ENCODE data around the gene VGLL4. TPM values are rescaled to one million over a fixed set of nuclear protein-coding genes. Genes with fewer than 3 reads are reported as not detected.
A peak's percentile ranks its signal among the peaks of the same experiment; 100 is the strongest.
"Not testable (repeated sequence)": the region's sequence is repeated elsewhere in the genome, so short reads cannot be mapped to it uniquely, and the experiment has no call there.

VGLL4 gene
- total RNA-seq, 1 donor from 2014 or later: 120 TPM

GRCh38 chr3:11689749-11690148 is 46.0 kb upstream of the VGLL4 start:
- Mint-ChIP-seq H3K4me3 (ENCODE audit: unreplicated experiment) (no peak overlapping the region), H3K36me3 (ENCODE audit: low read depth, unreplicated experiment) (no peaks in the 10 kb centered on the region), H3K9me3 (ENCODE audit: unreplicated experiment) (no peaks in the 10 kb centered on the region), H3K27me3 (ENCODE audit: unreplicated experiment) (peaks cover 2% of the 10 kb centered on the region), H3K4me1 (ENCODE audit: unreplicated experiment) (peaks cover 8% of the 10 kb centered on the region), H3K27ac (ENCODE audit: unreplicated experiment) (peak overlapping the region; percentile 19)
- DNase-seq (ENCODE audit: low spot score): no peak
- no peak for TF ChIP-seq CTCF (IDR thresholded peaks at IDR 0.05; ENCODE audit: unreplicated experiment)

- H3K9me3 Mint-ChIP-seq (ENCODE audit: unreplicated experiment); DNase-seq (ENCODE audit: low spot score); H3K27me3 Mint-ChIP-seq (ENCODE audit: unreplicated experiment); H3K36me3 Mint-ChIP-seq (ENCODE audit: low read depth, unreplicated experiment); H3K4me3 Mint-ChIP-seq (ENCODE audit: unreplicated experiment); H3K4me1 Mint-ChIP-seq (ENCODE audit: unreplicated experiment); H3K27ac Mint-ChIP-seq (ENCODE audit: unreplicated experiment): not testable (repeated sequence)
These were observed 41.3 kb upstream of the VGLL4 start for GRCh38 chr3:11684980-11685379.

GRCh38 chr3:11680509-11680908 is 36.8 kb upstream of the VGLL4 start:
- TF ChIP-seq CTCF (IDR thresholded peaks at IDR 0.05; ENCODE audit: unreplicated experiment): no peak
- no peak for DNase-seq (ENCODE audit: low spot score)
- Mint-ChIP-seq H3K36me3 (ENCODE audit: low read depth, unreplicated experiment) (peaks cover 4% of the 10 kb centered on the region), H3K9me3 (ENCODE audit: unreplicated experiment) (no peaks in the 10 kb centered on the region), H3K4me1 (ENCODE audit: unreplicated experiment) (no peaks in the 10 kb centered on the region), H3K4me3 (ENCODE audit: unreplicated experiment) (no peak overlapping the region), H3K27ac (ENCODE audit: unreplicated experiment) (no peak overlapping the region), H3K27me3 (ENCODE audit: unreplicated experiment) (no peaks in the 10 kb centered on the region)

- no peak overlapping the region for H3K27ac Mint-ChIP-seq (ENCODE audit: unreplicated experiment)
- TF ChIP-seq CTCF (IDR thresholded peaks at IDR 0.05; ENCODE audit: unreplicated experiment): no peak
These were observed 36.2 kb upstream of the VGLL4 start for GRCh38 chr3:11679964-11680363.

GRCh38 chr3:11672363-11672762 is 28.6 kb upstream of the VGLL4 start:
- TF ChIP-seq CTCF (IDR thresholded peaks at IDR 0.05; ENCODE audit: unreplicated experiment): no peak
- H3K36me3 Mint-ChIP-seq (ENCODE audit: low read depth, unreplicated experiment): no peaks in the 10 kb centered on the region
- no peak for DNase-seq (ENCODE audit: low spot score)
- H3K27me3 Mint-ChIP-seq (ENCODE audit: unreplicated experiment): peaks cover 2% of the 10 kb centered on the region
- no peak overlapping the region for H3K27ac Mint-ChIP-seq (ENCODE audit: unreplicated experiment)
- no peak overlapping the region for H3K4me3 Mint-ChIP-seq (ENCODE audit: unreplicated experiment)
- no peaks in the 10 kb centered on the region for H3K4me1 Mint-ChIP-seq (ENCODE audit: unreplicated experiment)
- no peaks in the 10 kb centered on the region for H3K9me3 Mint-ChIP-seq (ENCODE audit: unreplicated experiment)

More at GRCh38 chr3:11679964-11680363, 36.2 kb upstream of the VGLL4 start:
- Mint-ChIP-seq H3K27me3 (ENCODE audit: unreplicated experiment) (no peaks in the 10 kb centered on the region), H3K36me3 (ENCODE audit: low read depth, unreplicated experiment) (peaks cover 4% of the 10 kb centered on the region), H3K4me3 (ENCODE audit: unreplicated experiment) (no peak overlapping the region), H3K9me3 (ENCODE audit: unreplicated experiment) (no peaks in the 10 kb centered on the region), H3K4me1 (ENCODE audit: unreplicated experiment) (no peaks in the 10 kb centered on the region)
- DNase-seq (ENCODE audit: low spot score): no peak

Data from endothelial cell (in vitro differentiated cells).